Upper lobe of left lung (tissue), 4 donors: ENCODE results near the gene NDUFAF3.

Experiments
- CTCF ChIP-seq, 6 experiments: fragments of 450-650 bp in 4 of 6; fragments of 200-600 bp in 2 of 6; sonication (generic) in 2 of 6; IDR thresholded peaks; one replicate each; pipeline ENCODE4 v1.5.1; 2016 to 2019; ENCODE audit warnings: antibody characterized with exemption in 6 of 6
- POLR2A ChIP-seq, 4 donors: fragments of 450-650 bp; IDR thresholded peaks; one replicate each; pipeline ENCODE4 v1.5.1; 2016 to 2017; ENCODE audit warnings: antibody characterized with exemption in 4 of 4, mild to moderate bottlenecking in 2 of 4

GRCh38 chr3:48993834-48994233 is 28.1 kb upstream of the NDUFAF3 start:
- TF ChIP-seq POLR2A (IDR thresholded peaks at IDR 0.05) (no peak), CTCF (IDR thresholded peaks at IDR 0.05) (no peak)
